GM21619 (cell line): ENCODE data around the gene TBC1D3K.
"Not testable (repeated sequence)": the region's sequence is repeated elsewhere in the genome, so short reads cannot be mapped to it uniquely, and the experiment has no call there.

Source experiments
- ATAC-seq: cut with Tn5 transposase; IDR thresholded peaks from one replicate; pipeline ENCODE4 v1.9.1; 2021; ENCODE audit not compliant: unreplicated experiment

TBC1D3K gene

DNA sequence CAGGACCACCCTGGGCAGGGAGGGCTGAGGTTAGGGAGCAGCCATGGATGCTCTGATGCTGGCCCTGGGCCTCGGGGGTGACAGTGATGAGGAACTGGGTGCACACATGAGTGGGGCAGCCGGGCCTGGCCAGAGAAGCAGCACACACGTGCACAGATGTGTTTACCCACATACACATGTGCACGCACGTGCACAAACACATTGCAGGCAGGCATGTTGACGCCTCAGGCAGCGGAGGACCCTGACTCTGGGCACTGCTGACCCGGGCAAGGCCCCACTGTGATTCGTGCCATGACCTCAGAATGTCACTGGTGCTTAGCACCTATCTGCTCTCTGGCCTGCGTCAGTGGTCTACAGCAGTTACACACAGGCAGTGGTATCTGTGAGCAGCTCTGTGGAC is at the start of gene TBC1D3K:
TSS of gene TBC1D3K (plus strand) at position 301 of the 400 bp plus-strand sequence. CDS start 1,585 bp downstream, outside the sequence.
- ATAC-seq, result not testable (repeated sequence)

DNA sequence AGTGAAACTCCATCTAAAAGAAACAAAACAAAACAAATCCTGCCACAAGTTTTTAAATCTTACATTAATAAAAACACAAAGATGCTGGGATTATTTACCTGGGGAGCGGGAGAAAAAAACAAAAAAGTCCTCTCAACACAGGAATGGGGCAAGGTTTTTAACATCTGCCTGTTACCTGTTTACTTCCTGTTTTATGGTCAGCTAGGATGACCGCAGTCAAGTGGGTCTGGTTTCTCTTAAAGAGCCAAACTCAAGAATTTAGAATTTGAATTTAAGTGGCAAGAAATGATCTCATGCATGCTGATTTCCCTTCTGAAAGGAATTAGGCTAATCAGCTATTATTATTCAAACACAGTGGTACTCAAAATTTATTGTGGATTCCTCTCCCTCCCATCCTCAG is 39.7 kb upstream of the TBC1D3K start:
- no peak for ATAC-seq

DNA sequence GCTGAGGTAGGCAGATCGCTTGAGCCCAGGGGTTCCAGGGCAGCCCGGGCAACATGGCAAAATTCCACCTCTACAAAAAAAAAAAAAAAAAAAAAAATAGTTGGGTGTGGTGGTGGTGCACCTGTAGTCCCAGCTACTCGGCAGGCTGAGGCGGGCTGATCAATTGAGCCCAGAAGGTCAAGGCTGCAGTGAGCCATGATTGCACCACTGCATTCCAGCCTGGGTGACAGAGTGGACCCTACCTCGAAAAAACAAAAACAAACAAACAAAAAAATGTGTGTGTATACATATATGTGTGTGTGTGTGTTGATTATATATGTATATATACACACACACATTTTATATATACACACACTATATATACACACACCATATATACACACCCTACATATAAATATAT is 39.1 kb upstream of the TBC1D3K start:
- no peak for ATAC-seq

DNA sequence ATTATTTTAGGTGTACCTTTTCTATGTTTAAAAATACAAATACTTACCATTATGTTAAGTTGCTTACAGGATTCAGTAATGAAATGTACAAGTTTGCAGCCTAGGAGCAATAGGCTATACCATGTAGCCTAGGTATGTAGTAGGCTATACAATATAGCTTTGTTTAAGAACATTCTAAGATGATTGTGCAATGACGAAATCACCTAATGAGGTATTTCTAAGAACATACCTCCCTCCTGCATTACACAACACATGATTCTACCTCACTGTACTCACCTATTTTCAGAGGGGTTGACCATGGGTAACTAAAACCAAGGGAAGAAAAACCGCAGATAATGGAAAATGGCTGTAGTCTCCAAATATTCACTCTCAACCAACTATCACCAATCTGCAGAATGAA is 35.3 kb upstream of the TBC1D3K start:
- no peak for ATAC-seq

DNA sequence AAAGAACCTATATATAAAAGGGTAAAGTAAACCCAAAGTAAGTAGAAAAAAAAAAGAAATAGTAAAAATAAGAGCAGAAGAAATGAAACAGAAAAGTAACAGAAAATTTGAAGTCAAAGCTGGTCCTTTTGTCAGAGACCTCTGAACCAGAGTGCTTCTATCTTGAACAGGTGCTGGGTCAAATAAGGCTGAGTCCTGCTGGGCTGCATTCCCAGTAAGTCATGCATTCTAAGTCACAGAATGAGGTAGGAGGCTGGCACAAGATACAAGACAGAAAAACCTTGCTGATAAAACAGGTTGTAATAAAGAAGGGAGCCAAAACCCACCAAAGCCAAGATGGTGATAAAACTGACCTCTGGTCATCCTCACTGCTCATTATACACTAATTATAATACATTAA is 27.3 kb upstream of the TBC1D3K start:
- ATAC-seq, result not testable (repeated sequence)
